GM18498 (cell line): ENCODE measurements around the gene CLDN22.

Source experiments
- ATAC-seq: cut with Tn5 transposase; IDR thresholded peaks from one replicate; pipeline ENCODE4 v1.9.1; 2021; ENCODE audit warnings: mild to moderate bottlenecking, moderate library complexity; ENCODE audit not compliant: unreplicated experiment

CLDN22 gene

GRCh38 chr4:183323295-183323694 is 3.2 kb upstream of the CLDN22 start:
- ATAC-seq, result no peak

- no peak for ATAC-seq
These were observed 2.2 kb upstream of the CLDN22 start, which contains the start of gene CLDN24 for GRCh38 chr4:183322326-183322725. Gene CLDN24, minus strand, starts transcription at chr4:183322426. Its CDS starts 0 bp downstream, at chr4:183322426.

DNA sequence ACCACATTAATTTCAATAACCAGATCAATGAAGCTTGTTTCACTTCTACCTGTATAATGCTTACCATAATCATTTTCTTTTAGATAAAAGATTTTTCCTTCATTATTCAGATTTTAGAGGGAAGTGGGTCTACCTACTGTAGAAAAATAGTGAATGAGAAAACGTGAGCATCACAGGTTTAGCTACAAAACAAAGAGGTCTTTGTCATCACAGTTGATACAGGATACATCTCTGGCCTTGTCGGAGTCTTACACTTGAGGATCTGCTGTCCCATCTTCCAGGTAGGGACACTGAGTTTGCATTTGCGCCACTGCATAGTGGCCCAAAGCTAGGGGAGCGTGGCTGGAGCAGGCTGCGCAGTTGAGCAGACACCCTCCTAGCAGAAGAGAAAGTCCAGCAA is 1.4 kb upstream of the CLDN22 start:
- ATAC-seq, result no peak

GRCh38 chr4:183321079-183321478 is 1.0 kb upstream of the CLDN22 start:
- peak; percentile 66 for ATAC-seq

- ATAC-seq, result no peak
These were observed 1.4 kb downstream of the CLDN22 start for GRCh38 chr4:183318656-183319055.

DNA sequence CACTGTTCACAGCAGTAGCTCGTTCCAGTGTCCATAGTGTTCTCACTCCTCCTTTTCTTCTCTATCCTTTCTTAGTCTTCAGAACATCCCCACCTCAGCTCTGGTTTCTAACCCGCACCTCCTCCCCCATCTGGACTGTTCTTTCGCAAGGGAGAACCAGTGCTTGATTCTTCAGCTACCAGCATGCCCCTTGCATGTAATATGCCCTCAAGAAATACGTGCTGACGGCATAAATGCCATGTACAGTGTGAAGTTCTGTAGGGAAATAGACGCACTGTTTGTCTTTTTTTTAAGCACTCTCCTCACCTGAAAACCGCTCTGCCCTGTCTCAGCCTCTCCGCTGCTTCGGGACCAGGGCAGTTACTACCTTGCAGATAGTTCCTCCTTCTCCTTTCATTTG is 5.3 kb downstream of the CLDN22 start:
- no peak for ATAC-seq

GRCh38 chr4:183314336-183314735 is 5.7 kb downstream of the CLDN22 start:
- no peak for ATAC-seq

DNA sequence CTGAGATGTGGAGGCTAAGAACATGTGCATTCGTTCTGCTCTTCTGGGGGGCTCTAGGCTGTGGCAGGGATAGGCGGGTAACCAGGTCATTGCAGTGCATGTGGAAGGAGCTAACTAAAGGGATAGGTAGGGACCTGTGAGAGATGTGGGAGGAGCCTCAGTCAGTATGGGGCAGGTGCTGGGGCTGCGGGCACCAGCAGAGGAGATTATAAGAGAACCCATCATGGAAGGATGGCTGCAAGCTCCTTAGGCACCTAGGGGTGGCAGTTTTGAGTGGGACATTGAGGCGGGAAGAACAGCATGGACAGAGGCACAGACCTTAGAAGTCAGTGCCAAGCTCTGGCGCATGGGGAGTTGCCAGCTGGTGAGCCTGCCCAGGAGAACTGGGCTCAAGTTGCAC is 7.2 kb downstream of the CLDN22 start:
- no peak for ATAC-seq

GRCh38 chr4:183306811-183307210 is 13.3 kb downstream of the CLDN22 start:
- no peak for ATAC-seq

- peak; percentile 24 for ATAC-seq
These were observed 15.5 kb downstream of the CLDN22 start for GRCh38 chr4:183304538-183304937.

- peak; percentile 76 for ATAC-seq
These were observed 16.0 kb downstream of the CLDN22 start for GRCh38 chr4:183304067-183304466.

DNA sequence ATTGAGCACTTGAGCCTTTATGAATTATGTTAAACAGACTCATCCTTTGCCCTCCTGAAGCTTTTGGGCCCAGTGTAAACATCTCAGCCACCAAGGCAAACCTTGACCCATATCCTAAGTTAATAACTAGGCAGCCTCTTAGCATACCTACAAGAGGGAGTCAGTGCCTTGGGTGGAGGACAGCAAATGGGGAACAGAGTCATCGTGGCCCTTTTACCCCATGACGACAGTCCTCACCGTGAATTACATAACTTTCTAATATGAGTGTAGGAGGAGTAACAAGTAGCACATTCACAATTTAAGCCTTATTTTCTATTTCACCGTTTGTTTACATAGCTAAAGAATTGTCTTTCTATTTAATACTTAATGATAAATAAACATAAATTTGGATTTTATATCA is 16.8 kb downstream of the CLDN22 start:
- no peak for ATAC-seq

GRCh38 chr4:183300655-183301054 is 19.4 kb downstream of the CLDN22 start:
- ATAC-seq, result no peak

DNA sequence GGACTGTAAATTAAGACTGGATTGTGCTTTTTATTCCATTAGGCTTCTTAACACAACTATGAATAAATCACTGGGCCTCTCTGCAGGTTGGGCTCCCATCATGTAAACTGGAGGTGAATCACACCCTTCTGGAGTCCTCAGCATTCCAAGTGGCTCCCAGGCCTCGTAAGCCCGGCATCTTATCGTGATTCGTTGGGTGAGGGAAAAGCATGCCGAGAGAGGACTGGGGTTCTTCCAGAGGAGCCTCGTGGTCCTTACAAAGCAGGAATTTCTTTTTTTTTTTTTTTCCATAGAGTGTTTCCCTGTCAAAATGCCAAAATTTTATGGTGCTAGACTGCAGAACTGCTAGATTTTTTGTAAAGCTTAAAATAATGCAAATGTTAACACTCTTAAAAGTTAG is 20.0 kb downstream of the CLDN22 start:
- no peak for ATAC-seq

DNA sequence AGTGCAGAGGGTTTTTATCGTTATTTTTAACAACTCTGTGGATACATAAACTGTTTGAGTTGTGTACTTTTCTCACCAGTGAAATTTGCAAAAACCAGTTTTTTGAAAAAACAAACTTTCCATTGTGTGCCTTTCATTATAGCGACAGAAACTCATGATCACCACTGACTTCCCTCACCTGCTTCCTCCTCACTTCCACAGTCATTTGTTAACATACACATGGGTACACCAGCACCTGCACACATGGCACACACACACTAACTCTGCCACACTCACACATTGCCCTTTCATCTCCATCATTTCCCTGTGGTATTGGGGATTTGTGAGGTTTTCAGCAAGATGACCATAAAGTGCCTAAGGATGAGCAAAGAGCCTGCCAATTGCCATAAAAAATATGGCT is 20.6 kb downstream of the CLDN22 start:
- no peak for ATAC-seq

DNA sequence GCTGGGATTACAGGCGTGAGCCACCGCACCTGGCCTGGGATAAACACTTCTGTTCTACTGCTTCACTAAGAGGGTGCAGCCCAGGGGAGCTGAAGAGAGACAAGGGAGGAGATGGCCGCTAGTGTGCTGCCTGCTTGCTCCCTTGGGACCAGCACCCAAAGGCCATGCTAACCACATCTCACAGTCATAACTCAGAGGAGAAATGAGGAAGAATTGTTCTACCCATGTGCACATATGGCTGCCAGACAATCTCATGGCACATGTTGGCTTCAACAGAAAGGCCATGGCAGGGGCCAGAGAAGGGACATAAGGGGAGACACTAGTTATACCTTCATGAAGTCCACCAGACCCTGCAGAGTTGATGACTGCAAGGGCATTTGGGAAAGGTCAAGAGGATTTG is 22.4 kb downstream of the CLDN22 start:
- ATAC-seq, result peak; percentile 81

DNA sequence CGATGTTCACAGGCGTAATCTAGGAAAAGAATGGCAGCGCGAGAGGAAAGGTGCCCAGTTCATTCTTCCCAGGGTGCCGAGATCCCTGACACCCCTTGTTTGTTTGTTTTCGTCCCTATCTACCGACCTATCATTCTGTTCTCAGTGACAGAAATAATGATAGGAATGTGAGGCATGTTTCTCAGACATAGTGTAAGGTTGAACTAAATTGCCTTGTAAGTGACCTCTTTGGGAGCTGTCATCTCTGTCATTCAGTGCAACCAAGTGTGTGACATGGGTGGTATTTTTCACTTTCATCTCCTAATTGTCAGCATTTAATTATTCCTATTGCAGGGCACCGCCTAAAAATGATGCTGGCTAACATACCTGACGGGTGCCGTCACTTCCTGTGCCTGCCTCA is 24.4 kb downstream of the CLDN22 start:
- ATAC-seq, result no peak

GRCh38 chr4:183291070-183291469 is 29.0 kb downstream of the CLDN22 start:
- ATAC-seq, result no peak

DNA sequence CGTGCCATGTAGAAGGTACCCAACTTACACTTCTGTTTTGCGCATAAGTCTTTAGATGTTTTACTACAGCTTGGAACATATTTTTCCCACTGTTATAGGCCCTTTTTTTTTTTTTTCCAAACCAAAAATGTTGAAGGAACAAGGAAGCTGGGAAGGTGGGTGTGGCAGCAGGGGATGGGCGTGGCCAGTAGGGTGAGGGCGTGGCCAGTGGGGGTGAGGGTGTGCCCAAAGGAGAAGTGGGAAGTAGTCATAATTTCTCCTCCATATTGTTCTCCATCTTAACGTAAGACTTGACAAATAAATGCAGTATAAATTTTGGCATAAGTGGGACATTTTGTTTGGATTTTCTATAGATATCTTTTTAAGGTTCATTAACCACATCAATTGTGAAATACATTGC is 30.4 kb downstream of the CLDN22 start:
- ATAC-seq, result no peak

DNA sequence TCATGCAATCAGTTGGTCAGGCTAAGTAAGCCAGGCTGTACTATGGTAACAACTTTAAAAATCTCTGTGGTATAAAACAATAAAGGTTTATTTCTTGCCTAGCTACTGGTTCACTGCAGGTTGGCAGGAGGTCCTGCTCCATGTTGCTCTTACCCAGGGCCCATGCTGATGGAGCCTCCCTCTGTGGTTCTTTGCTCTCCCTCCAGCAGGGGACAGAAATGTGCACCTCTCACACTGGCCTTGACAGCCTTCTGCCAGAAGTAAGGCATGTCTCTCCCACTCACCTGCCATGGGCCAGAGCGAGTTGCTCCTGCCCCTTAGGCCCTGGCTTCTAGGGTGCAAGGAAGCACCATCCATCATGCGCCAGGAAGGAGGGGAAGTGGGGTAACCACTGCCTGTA is 31.1 kb downstream of the CLDN22 start:
- no peak for ATAC-seq

DNA sequence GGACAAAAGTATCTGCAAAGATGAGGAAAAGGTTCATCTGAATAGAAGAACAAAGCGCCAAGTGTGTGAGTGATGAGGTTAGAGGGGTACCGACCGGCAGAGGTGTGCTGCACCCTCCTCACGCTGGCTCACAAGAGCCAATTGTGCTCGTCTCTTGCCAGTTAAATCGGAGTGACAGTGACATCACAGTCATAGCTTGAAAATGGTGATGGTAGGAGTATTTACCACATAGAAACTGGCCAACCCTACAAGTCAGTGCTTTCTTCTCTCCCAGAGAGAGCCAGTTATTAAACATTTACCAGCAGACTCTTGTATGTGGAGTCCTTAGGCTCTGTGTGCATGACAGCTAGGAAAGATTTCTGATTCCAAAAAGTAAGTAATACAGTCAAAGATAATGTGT is 32.4 kb downstream of the CLDN22 start:
- ATAC-seq, result peak; percentile 71

DNA sequence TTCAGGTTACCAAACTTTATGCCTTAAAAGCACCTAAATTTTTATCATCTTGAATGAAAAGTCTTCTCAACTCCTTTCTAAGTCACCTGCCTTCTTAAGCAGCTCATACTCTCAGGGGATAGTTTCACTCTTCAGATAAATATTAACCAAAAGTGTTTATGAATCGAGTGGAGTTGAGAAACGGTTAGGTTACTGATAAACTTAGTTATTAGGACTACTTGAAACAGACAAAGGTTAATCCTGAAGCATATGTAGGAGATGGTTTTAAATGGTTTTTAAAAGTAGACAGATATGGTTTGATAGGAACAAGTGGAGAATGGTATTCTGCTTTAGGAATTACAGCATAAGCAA is 32.8 kb downstream of the CLDN22 start:
- peak; percentile 74 for ATAC-seq

DNA sequence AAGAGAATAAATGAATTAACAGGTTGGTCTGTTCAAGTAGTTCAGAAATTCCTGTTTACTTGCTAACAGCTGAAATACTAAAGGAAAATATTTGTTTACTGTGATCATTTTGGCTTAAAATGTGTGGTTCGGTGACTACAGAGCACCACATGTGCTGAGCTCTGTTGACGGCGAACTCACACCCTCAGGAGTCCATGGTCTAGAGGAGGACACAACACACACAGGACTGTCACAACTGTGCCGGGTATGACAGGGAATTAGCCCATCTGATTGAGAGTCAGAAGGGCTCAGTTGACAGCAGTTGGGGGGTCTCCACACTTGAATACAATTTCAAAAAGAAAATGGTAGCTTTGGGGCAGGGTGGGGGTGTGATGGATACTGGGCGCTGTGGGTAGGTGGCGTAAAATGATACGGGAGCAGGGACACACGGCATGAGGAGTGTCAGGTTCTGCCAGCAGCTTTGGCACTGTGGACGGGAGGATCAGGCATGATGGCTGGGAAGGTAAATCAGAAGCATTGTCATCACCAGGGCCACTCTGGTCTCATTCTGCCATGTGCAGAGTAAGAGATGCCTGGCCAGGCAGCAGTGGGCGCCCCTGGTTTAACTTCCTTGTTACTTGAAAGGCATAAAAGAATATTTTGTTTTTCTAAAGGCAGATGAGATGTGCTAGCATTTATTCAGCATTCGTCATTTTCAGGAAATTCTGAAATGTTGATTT is 33.3 kb downstream of the CLDN22 start:
- no peak for ATAC-seq
